ENCODE data around the gene DCD.
A peak's percentile ranks its signal among the peaks of the same experiment; 100 is the strongest.

Gene DCD

GRCh38 chr12:54603872-54604271 is 44.3 kb downstream of the DCD start:
- no peaks in the 10 kb centered on the region for H3K9me3 Mint-ChIP-seq
- peaks cover 8% of the 10 kb centered on the region for H3K27me3 Mint-ChIP-seq (ENCODE audit: low read depth)
- no peak overlapping the region for H3K4me3 Mint-ChIP-seq
- no peaks in the 10 kb centered on the region for H3K4me1 Mint-ChIP-seq
- H3K36me3 Mint-ChIP-seq (ENCODE audit: low read depth): no peaks in the 10 kb centered on the region
- no peak overlapping the region for H3K27ac Mint-ChIP-seq
- no peak for TF ChIP-seq CTCF (IDR thresholded peaks at IDR 0.05; ENCODE audit: unreplicated experiment in 3 of 3)

- TF ChIP-seq CTCF (IDR thresholded peaks at IDR 0.05; ENCODE audit: unreplicated experiment in 3 of 3): peak; percentile 54 to 64 (median 62)
- Mint-ChIP-seq H3K4me3 (no peak overlapping the region), H3K4me1 (no peaks in the 10 kb centered on the region), H3K27ac (no peak overlapping the region), H3K27me3 (ENCODE audit: low read depth) (peaks cover 8% of the 10 kb centered on the region), H3K36me3 (ENCODE audit: low read depth) (no peaks in the 10 kb centered on the region), H3K9me3 (no peaks in the 10 kb centered on the region)
Observed at GRCh38 chr12:54603173-54603814, 44.9 kb downstream of the DCD start.

- no peak for TF ChIP-seq CTCF (IDR thresholded peaks at IDR 0.05; ENCODE audit: unreplicated experiment in 3 of 3)
- Mint-ChIP-seq H3K4me3 (no peak overlapping the region), H3K4me1 (no peaks in the 10 kb centered on the region), H3K27me3 (ENCODE audit: low read depth) (peaks cover 5% of the 10 kb centered on the region), H3K27ac (no peak overlapping the region), H3K36me3 (ENCODE audit: low read depth) (no peaks in the 10 kb centered on the region), H3K9me3 (no peaks in the 10 kb centered on the region)
Observed at GRCh38 chr12:54602661-54603060, 45.5 kb downstream of the DCD start.

- H3K27me3 Mint-ChIP-seq (ENCODE audit: low read depth): peaks cover 4% of the 10 kb centered on the region
- no peak for TF ChIP-seq CTCF (IDR thresholded peaks at IDR 0.05; ENCODE audit: unreplicated experiment in 3 of 3)
- H3K36me3 Mint-ChIP-seq (ENCODE audit: low read depth): no peaks in the 10 kb centered on the region
- no peaks in the 10 kb centered on the region for H3K9me3 Mint-ChIP-seq
- no peak overlapping the region for H3K27ac Mint-ChIP-seq
- no peaks in the 10 kb centered on the region for H3K4me1 Mint-ChIP-seq
- no peak overlapping the region for H3K4me3 Mint-ChIP-seq
Observed at GRCh38 chr12:54601841-54602240, 46.3 kb downstream of the DCD start.

GRCh38 chr12:54598970-54599369 is 49.2 kb downstream of the DCD start:
- peaks cover 5% of the 10 kb centered on the region for H3K4me1 Mint-ChIP-seq
- no peak overlapping the region for H3K4me3 Mint-ChIP-seq
- no peaks in the 10 kb centered on the region for H3K36me3 Mint-ChIP-seq (ENCODE audit: low read depth)

More at GRCh38 chr12:54598970-54599369, 49.2 kb downstream of the DCD start:
- H3K9me3 Mint-ChIP-seq: no peaks in the 10 kb centered on the region
- H3K27ac Mint-ChIP-seq: no peak overlapping the region
- TF ChIP-seq CTCF (IDR thresholded peaks at IDR 0.05; ENCODE audit: unreplicated experiment in 3 of 3): no peak
- H3K27me3 Mint-ChIP-seq (ENCODE audit: low read depth): peaks cover 8% of the 10 kb centered on the region
